ENCODE data around the gene NUP214. TPM values are rescaled to one million over a fixed set of nuclear protein-coding genes. Genes with fewer than 3 reads are reported as not detected.
"Not testable (repeated sequence)": the region's sequence is repeated elsewhere in the genome, so short reads cannot be mapped to it uniquely, and the experiment has no call there.

NUP214 gene
- total RNA-seq, 1 donor from 2014 or later = 21.7 TPM

GRCh38 chr9:131116281-131117120, 8.9 kb upstream of the NUP214 start:
- DNase-seq = no peak

GRCh38 chr9:131117121-131117761, 8.1 kb upstream of the NUP214 start:
- DNase-seq = no peak

- DNase-seq = no peak
Measured at GRCh38 chr9:131117762-131118145, 7.6 kb upstream of the NUP214 start.

- no peak for DNase-seq
Measured at GRCh38 chr9:131119600-131119999, 5.8 kb upstream of the NUP214 start.

- no peak for DNase-seq
Measured at GRCh38 chr9:131120620-131121228, 4.7 kb upstream of the NUP214 start.

GRCh38 chr9:131121346-131121745, 4.0 kb upstream of the NUP214 start:
- DNase-seq = no peak

GRCh38 chr9:131122158-131122557, 3.2 kb upstream of the NUP214 start:
- DNase-seq = no peak

- no peak for DNase-seq
Measured at GRCh38 chr9:131125038-131125287, 423 bp upstream of the NUP214 start.

- DNase-seq = no peak
Measured at GRCh38 chr9:131126059-131126426, 657 bp downstream of the NUP214 start.

GRCh38 chr9:131129183-131129582, 3.8 kb downstream of the NUP214 start:
- no peak for DNase-seq

- DNase-seq = no peak
Measured at GRCh38 chr9:131138676-131139075, 13.3 kb downstream of the NUP214 start.

GRCh38 chr9:131140112-131140511, 14.7 kb downstream of the NUP214 start:
- no peak for DNase-seq

GRCh38 chr9:131140550-131140949, 15.2 kb downstream of the NUP214 start:
- no peak for DNase-seq

- no peak for DNase-seq
Measured at GRCh38 chr9:131142160-131142559, 16.8 kb downstream of the NUP214 start.

GRCh38 chr9:131144201-131144600, 18.8 kb downstream of the NUP214 start:
- no peak for DNase-seq

- no peak for DNase-seq
Measured at GRCh38 chr9:131145245-131145644, 19.9 kb downstream of the NUP214 start.

- DNase-seq = no peak
Measured at GRCh38 chr9:131146186-131146585, 20.8 kb downstream of the NUP214 start.

GRCh38 chr9:131148276-131148675, 22.9 kb downstream of the NUP214 start:
- no peak for DNase-seq

- DNase-seq = no peak
Measured at GRCh38 chr9:131148966-131149687, 23.7 kb downstream of the NUP214 start.

- DNase-seq = no peak
Measured at GRCh38 chr9:131149688-131150053, 24.3 kb downstream of the NUP214 start.

GRCh38 chr9:131153595-131153994, 28.2 kb downstream of the NUP214 start:
- no peak for DNase-seq

GRCh38 chr9:131158673-131159072, 33.3 kb downstream of the NUP214 start:
- not testable (repeated sequence) for DNase-seq

- DNase-seq = no peak
Measured at GRCh38 chr9:131160416-131161112, 35.2 kb downstream of the NUP214 start.
